GM11168 (cell line): ENCODE data around the gene CAPRIN2.

Source experiments
- in situ Hi-C: fragments of 300-500 bp; cut with MboI; formaldehyde crosslinking; loops from one replicate; pipeline ENCODE4 v1.12.0; 2022; ENCODE audit warnings: low sequenced_read_pairs; ENCODE audit not compliant: unreplicated experiment

The CAPRIN2 gene, protein sequence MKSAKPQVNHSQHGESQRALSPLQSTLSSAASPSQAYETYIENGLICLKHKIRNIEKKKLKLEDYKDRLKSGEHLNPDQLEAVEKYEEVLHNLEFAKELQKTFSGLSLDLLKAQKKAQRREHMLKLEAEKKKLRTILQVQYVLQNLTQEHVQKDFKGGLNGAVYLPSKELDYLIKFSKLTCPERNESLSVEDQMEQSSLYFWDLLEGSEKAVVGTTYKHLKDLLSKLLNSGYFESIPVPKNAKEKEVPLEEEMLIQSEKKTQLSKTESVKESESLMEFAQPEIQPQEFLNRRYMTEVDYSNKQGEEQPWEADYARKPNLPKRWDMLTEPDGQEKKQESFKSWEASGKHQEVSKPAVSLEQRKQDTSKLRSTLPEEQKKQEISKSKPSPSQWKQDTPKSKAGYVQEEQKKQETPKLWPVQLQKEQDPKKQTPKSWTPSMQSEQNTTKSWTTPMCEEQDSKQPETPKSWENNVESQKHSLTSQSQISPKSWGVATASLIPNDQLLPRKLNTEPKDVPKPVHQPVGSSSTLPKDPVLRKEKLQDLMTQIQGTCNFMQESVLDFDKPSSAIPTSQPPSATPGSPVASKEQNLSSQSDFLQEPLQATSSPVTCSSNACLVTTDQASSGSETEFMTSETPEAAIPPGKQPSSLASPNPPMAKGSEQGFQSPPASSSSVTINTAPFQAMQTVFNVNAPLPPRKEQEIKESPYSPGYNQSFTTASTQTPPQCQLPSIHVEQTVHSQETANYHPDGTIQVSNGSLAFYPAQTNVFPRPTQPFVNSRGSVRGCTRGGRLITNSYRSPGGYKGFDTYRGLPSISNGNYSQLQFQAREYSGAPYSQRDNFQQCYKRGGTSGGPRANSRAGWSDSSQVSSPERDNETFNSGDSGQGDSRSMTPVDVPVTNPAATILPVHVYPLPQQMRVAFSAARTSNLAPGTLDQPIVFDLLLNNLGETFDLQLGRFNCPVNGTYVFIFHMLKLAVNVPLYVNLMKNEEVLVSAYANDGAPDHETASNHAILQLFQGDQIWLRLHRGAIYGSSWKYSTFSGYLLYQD

DNA sequence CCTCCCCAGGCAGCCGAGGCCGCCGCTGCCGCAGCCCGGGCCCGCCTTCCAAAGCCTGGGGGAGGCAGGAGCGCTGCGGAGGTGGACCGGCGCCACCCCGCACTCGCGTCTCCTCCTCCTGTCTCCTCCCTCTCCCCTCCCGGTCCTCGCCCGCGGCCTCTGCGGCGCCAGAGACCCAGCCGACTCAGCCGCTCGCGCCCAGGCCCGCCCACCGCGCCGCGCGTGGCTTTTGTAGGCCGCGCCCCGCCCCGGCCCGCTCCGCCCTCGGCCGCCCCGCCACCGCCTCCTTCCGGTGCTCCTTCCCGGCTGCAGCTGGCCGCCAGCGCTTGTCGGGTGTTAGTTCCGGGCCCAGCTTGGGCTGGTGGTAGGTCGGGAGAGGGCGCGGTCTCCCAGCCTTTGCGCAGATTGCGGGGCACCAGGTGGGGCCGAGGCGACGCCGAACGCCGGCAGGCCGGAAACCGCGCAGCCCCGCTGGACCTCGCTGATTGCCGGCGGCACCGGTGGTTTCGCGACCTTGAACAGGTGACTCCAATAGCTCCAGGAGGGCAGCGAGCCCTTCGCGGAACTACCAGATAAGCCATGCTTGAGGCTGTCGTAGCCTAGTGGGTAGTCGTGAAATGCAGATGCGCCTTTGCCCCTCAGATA is at the start of gene CAPRIN2:
Gene CAPRIN2 (minus strand): TSS at position 202 of the 645 bp plus-strand sequence. CDS start 1,431 bp downstream, outside the sequence.
- in situ Hi-C loops: no loop called here

DNA sequence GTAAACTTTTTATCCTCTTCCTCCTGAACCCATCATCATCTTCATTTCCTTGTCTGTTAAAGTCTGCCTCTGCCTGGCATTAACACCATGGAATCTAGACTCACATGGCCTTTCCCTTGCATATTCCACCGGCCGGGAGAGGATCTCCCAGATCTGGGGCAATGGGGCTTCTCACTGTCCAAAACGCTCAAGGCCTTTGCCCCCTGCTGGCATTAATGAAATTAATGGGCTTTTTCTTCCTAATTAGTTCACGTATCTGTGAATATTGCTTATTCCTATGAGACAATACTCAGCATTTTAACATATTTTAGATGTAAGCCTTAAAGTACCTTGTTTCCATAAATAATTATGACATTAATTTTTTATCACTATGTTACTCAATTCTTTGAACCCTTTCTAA is 42.9 kb upstream of the CAPRIN2 start:
- in situ Hi-C loops: no loop called here

DNA sequence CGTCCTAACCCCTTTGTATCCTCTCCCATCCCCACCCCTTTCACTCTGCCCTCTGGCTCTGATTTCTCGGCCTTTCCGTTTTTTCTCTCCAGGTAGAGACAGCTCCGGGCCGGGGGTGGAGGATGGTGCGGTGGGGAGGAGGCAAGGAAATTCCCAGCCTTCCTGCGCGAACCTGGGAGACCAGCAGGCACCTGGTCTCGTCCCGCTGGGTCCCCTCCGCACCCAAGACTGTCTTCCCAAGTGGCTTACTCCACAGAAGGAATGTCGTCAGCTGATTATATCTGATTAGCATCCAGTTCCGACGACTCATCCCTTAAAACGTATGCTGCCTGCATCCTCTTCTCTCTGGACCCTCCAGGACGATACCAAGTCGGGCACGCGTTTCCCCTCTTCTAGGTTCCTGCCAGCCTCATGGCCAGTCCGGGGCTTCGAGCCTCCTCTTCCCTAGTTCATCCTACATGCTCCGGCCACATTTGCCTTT is 42.2 kb upstream of the CAPRIN2 start:
- in situ Hi-C loops: no loop called here

DNA sequence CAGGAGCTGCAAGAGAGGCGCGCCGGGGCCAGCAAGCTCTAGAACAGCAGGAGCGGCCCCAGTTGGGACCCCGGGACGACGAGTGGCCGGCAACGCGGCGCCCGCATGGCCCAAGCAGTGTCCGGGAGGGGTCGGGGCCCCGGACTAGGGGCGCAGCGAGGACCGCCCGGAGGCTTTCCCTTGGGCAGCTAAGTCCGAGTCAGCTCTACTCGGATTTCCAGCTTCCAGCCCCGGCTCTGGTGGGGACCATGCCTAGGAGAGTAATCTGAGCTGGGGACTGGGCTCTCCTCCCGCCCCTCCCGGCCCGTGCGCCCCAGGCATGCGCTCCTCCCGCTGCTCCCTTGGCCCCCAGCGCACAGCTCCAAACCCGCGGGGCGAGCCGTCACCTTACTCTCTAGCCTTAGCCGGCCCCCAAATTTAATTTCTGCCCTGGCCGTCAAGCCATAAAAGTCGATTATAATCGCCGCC is 41.6 kb upstream of the CAPRIN2 start:
- in situ Hi-C loops: no loop called here

DNA sequence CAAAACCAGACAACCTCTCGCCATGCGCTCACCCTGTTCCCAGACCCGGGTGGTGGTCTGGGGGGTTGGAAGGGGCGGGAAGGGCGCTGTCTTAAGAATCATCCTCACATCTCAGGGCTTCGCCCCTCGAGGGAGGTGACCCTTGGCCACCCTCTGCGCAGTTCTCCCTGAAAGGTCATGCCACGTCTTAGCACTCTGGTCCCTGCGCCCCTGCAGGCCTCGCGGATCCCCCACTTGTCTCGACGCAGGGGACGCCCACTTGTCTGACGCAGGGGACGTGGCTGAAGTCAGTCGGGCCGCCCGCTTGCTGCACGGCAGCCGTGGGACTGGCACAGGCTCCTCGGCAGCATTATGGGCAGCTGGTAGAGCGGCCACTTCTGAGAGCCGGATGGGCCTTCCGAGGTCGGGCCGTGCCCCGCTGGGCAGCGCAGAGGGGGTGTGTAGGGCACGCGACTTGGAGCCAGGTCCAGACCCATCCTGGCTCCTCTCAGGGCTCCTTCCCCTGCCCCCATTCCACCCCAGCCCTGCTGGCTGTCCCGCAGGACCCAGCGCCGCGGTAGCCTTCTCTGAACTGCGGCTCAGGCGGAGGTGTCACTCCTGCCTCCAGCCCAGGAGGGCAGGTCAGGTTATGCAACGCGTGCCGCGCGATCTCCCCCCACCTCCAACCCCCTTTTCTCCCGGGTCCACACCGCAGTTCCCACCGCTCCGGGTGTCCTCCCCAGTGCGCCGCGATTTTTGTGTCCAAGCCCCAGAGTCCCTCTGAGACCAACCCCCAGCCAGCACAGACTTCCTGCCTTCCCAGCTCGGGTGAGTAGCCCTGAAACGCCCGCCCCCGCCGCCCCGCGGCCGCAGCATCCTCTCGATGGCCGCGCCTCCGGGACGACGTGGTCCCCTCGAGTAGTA is 40.9 kb upstream of the CAPRIN2 start:
- in situ Hi-C loops: no loop called here

DNA sequence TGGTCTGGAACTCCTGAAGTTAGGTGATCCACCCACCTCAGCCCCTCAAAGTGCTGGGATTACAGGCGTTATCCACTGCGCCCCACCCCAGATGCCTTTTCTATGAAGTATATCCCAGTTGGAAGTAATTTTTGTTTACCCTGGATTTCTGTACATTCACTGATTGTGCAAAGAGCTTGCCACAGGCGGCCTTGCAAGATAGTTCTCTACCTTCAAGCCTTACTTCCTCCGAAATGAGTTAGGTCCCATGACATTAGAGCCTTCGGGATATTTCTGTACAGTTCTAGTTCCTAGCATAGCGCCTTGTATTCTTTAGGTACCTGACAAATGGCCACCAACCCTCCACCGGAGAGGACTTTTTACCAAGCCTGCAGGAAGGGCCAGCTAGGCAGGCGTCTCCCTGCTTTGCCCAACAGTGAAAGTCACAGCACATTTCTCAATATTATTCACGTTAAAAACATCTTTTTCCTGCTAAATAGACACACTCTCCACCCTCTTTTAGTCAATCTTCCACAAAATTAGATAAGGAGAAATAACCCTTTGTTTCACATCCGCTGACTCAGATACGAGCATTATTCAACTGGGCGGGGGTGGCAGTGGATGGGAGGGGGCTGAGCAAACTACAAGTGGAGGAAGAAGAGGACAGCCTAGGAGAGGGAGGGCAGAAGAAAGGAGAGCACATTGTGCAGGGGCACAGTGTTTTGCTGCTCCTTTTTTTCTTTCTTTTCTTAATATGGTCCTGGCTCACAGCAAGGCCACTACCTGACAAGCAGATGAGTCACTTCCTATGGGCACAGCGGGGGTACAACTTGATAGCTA is 40.0 kb upstream of the CAPRIN2 start:
- in situ Hi-C loops: no loop called here

DNA sequence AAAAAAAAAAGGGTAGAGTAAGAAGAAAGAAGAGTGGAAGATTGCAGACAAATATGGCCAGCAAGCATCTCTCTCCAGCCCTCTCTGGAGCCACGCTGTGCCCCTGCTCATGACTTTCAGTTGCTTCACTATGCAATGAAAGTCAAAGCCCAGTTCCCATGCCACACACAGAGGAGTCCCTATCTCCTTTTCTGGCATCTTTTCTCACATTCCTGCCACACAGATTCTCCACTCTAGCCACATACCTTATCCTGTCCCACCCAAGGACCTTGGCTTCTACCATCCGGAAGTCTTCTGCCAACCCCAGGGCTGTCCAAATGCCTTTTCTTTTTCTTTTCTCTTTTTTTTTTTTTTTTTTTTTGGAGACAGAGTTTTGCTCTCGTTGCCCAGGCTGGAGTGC is 39.3 kb upstream of the CAPRIN2 start:
- in situ Hi-C loops: no loop called here

DNA sequence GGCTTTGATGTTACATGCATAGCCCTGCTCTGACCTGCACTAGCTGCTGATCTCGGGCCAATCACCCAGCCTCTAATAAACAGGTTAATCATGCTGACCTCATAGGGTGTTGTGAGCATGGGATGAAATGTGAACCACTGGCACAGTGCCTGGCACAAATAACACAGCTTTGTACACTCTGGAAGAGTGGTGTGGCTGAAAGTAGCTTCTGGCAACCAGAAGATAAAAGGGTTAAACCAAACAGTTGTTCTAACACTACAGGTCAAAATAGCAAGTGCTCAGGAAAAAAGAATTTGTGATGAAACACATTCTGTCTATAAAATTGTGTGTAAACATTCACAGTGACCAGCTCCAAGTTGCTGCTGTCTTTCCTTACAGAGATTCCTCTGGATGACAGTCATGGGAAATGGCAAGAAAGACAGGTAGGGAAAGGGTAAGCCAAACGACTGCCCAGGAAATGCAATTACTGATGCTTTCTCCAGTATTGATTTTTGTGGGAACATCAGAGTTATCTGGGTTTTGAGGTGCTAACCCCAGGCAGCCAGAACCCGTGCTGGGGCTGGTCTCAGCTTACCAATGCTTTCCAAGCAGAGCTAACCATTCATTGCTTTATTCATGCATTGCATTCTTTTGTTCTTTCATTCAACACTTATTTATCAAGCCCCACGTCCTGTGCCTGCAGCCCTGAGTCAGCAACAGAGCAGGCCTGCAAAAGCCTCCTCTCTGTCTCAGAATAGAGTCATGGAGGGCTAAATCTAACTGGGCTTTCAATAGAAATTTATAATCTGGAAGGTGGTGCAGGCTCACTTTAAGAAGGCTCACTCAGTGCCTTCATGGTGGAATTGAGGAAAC is 38.1 kb upstream of the CAPRIN2 start:
- in situ Hi-C loops: no loop called here

DNA sequence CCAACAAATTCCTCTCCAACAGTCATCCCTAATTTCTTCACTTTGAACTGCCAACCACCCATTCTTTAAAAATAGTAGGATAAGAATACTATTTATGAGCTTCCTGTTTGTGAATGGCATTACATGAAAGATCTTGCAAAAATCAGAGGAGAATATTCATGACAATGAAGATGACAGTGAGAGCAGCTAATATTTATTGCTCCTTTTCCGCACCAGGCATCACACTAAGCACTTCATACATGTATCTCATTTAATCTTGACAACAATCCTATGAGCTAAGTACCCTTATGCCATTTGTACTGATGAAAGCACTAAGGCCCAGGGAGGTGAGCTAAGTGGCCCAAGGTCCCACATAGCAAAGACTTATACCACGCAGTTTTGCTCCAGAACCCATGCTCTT is 37.3 kb upstream of the CAPRIN2 start:
- in situ Hi-C loops: no loop called here

DNA sequence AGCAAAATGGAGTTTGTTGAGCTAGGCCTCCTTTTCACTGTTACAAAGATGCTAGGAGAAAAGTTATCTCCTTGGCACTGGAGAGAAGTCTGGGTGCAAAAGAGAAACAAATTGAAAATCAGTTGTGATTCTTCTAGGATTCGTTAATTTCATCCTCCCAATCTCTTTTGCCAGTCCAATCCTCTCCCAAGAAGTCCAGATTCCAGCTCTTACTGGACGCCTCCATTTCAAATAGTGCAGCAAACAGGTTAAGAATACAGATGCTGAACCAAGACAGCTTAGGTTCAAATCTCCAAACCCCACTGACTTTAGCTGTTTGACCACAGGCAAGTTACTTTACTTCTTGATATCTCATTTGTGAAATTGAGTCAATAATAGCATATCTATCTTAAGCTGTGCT is 34.0 kb upstream of the CAPRIN2 start:
- in situ Hi-C loops: no loop called here

DNA sequence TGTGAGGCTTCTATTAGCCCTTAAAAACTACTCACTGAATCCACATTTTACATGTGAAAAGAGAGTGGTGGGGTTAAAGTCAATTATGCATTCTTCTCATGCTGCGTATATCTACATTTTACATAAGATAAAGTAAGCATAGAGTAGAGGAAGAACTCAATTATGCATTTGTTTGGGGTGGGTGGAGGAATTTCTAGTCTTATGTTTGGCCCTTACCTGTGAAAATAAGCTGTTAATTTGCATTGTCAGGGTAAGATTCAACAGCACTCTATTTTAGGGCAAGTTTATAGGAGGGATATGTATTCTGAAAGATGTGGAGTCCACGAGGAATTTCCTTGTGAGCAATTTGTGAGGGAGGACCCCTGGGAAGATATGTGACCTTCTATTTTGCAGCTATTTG is 30.9 kb upstream of the CAPRIN2 start:
- in situ Hi-C loops: no loop called here

DNA sequence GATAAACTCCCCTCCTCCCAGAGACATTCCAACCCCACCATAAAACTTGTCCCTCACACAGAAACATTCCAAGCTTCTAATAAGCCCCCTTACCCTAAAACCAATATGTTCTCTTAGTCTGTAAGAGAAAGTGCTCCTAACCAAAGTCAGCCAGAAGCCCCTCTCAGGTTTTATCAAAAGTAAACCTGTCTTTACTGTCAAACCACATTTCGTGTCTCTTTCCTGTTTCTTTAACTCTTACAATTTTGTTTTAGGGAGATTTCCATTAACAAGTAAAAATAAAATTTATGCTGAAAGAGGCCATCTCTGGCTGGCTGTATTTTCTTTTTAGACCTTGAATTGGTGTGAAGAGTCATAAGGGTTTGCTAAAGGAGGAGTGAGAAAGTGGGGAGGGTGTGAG is 29.8 kb upstream of the CAPRIN2 start:
- in situ Hi-C loops: no loop called here

DNA sequence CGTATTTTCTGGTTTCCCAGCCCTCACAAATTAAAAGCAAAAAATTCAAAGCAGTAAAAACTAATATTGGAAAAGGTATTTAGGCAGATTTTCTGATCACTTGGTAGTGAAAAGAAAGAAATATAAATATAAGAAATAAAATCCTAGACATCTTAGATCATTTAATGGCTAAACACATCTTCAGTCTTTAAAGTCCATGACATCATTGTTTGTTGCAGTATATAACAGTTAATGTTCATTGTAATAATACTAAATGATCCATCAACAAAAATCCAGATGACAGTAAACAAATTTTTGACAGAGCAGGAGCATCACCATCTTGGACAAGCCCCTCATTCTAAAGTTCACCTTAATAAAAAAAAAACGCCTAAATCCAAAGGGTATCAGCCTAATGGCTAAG is 29.2 kb upstream of the CAPRIN2 start:
- in situ Hi-C loops: no loop called here

DNA sequence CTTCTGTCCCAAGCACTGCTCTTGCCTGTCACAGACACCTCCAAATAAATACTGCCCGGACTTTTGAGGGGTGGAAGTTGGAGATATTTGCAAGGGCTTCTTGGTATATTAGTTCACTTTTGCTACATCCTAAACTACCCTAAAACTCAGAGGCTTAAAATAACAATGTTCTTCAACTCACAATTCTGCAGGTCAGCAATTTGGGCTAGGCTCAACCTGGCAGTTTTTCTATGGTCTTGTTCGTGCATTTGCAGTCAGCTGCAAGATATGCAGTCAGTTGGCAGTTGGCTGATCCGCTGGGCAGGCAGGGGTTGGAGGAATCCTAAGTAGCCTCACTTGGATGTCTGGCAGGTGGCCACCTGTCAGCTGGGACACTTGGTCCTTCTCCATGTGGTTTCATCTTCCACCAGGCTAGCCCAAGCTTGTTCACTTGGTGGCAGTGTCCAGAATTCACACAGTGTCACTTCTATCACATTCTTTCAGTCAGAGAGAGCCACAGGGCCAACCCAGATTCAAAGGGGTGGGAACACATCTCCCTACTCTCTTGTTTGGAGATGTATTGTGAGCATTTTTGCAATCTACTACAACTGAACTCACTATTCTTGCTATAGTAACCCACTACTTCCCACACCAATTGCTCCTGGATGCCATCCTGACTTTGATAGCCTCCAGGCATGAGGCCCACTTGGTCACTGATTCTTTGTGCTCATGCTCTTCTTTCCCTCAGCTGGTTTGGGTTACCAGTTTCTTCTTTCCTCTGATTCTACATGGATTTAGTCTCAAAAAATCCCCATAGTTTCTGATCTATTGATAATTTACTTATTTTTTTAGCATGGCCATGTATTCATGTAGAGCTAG is 27.8 kb upstream of the CAPRIN2 start:
- in situ Hi-C loops: no loop called here

DNA sequence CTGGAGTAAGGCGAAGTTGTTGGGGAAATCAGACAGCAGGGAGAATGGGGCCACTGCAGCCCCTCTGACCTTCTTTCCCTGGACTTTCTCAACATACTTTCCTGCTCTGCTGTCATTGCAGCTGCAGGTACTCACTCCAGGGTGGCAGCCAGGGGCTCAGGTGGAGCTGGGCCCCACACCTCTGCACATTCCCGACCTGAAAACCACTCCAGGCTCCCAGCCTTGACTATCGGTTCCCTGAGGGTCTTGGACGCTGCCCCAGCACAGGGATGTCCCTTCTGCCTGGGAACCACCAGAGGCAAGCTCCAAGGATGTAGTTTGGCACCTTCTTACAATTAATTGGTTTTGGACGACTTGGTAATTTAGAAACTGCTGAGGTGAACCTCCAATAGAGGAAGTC is 24.8 kb upstream of the CAPRIN2 start:
- in situ Hi-C loops: no loop called here

DNA sequence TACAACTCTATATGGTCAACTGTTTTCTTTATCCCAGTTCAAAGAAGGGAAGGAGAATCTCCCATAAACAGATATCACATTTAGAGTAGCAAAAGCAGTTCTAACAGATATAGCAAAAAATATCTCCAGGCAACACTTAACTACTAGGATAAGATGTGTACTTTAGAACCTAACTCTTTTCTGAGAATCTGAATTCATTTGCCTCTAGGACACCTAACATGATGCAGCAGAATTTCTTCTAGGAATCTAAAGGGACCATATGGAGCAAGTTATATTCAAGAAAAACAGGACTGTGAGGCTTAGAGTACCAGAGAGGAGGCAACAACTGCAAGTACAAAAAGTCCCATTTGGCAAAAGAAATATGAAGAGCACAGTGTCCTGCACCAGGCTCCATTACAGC is 24.4 kb upstream of the CAPRIN2 start:
- in situ Hi-C loops: no loop called here

DNA sequence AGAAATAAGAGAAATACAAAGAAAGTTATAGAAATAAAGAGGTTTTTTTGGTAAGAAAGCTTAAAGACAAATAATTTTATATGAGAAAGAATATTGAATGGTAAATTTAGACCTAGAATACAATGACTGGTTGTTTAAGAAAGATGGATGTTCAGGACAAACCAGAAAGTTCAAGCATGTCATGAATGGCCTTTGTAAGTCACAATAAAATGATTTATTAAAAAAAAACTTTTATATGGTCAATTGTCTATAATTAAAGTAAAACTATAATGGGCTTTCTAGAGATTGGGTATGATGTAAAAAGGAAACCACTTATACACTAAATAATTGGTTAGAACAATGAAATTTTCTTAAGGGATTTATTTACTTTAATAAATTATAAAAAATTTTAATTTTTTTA is 19.8 kb upstream of the CAPRIN2 start:
- in situ Hi-C loops: no loop called here
